Activated B cell treated with CpG ODN at 0.5 μM for 24 hours (primary cell): Measurements from ENCODE around the gene RAD1. TPM values are rescaled to one million over a fixed set of nuclear protein-coding genes. Genes with fewer than 3 reads are reported as not detected.

Experiments used
- ATAC-seq: fragments of 200-7000 bp; cut with Tn5 transposase; one replicate; pipeline ENCODE4 v1.10.0; 2021; ENCODE audit warnings: low read depth, mild to moderate bottlenecking, moderate library complexity
- CTCF ChIA-PET: fragments of 350-600 bp; sonication (Branson Sonifier 250); formaldehyde crosslinking; loops from one replicate; lab custom pipeline; 2021; ENCODE audit warnings: antibody characterized with exemption; lab: Charles Lee
- POLR2A ChIA-PET: fragments of 350-600 bp; sonication (Branson Sonifier 250); formaldehyde crosslinking; loops from one replicate; lab custom pipeline; 2021; ENCODE audit warnings: antibody characterized with exemption; lab: Charles Lee
- DNase-seq: peaks from one replicate; pipeline ENCODE4 v3.0.0; 2022
- H3K27ac Mint-ChIP-seq: one replicate; pipeline ENCODE4 v1.8.0; 2020; ENCODE audit warnings: mixed read lengths
- H3K27me3 Mint-ChIP-seq: one replicate; pipeline ENCODE4 v1.8.0; 2021; ENCODE audit warnings: mixed read lengths
- H3K36me3 Mint-ChIP-seq: one replicate; pipeline ENCODE4 v1.8.0; 2021; ENCODE audit warnings: low read depth, mixed read lengths
- H3K4me1 Mint-ChIP-seq: one replicate; pipeline ENCODE4 v1.8.0; 2021; ENCODE audit warnings: mixed read lengths
- H3K4me3 Mint-ChIP-seq: one replicate; pipeline ENCODE4 v1.8.0; 2020; ENCODE audit warnings: mild to moderate bottlenecking, mixed read lengths
- H3K9me3 Mint-ChIP-seq: one replicate; pipeline ENCODE4 v1.8.0; 2020; ENCODE audit warnings: mixed read lengths
- intact Hi-C: fragments of 100-400 bp; cut with micrococcal nuclease; formaldehyde crosslinking; loops from one replicate; pipeline ENCODE4 v1.15.1; 2024
- total RNA-seq: library from RNA; stranded (reverse); gene quantifications from 2 replicates; pipeline ENCODE4 v1.2.3, GENCODE V29; 2022
- TF ChIP-seq, protein P1 (sequence below): fragments of 200-600 bp; IDR thresholded peaks from one replicate; pipeline ENCODE4 v1.8.0; 2022; ENCODE audit warnings: antibody characterized with exemption, mild to moderate bottlenecking

The RAD1 gene, protein sequence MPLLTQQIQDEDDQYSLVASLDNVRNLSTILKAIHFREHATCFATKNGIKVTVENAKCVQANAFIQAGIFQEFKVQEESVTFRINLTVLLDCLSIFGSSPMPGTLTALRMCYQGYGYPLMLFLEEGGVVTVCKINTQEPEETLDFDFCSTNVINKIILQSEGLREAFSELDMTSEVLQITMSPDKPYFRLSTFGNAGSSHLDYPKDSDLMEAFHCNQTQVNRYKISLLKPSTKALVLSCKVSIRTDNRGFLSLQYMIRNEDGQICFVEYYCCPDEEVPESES
- total RNA-seq: 20.2 and 24.4 TPM in 2 replicates

DNA sequence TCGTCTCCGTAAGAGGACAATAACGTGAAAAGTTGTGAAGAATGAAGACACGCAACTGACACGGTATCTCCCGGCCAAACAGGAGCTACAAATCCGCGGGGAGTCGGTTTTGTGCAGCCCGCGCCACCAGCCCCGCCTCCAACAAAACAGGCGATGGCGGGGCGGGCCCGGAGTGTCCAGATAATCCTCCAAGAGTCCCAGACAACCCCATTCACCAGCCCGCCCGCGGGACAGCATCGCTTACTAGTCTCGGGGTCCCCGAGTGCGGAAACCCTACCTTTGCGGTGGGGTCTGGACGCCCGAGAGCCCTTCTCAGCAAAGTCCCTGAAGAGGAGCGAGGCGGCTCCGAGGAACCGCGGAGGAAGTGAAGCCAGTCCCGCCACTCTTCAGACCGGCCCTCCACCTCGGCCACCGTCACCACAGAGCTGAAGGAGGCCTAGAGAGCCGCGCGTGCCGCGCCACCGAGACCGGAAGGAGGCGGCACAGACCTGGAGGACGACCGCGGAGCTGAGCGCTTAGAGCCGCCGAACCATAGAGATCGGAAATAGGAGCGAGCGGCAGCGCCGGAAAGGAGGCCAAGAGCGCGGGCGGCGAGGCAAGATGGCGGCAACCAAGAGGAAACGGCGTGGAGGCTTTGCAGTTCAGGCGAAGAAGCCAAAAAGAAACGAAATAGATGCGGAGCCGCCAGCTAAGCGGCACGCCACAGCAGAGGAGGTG is at the start of gene RAD1, which contains the start of gene BRIX1:
TSS of gene RAD1 (minus strand) at position 366 of the 717 bp plus-strand sequence. CDS start 612 bp downstream, outside the sequence.
TSS of gene BRIX1 (plus strand) at position 573 of the 717 bp plus-strand sequence. CDS start at position 601, 28 bp downstream.
- peak within 1 kb of the TSS; percentile 57 for H3K4me3 Mint-ChIP-seq
- TF ChIP-seq, protein P1, sequence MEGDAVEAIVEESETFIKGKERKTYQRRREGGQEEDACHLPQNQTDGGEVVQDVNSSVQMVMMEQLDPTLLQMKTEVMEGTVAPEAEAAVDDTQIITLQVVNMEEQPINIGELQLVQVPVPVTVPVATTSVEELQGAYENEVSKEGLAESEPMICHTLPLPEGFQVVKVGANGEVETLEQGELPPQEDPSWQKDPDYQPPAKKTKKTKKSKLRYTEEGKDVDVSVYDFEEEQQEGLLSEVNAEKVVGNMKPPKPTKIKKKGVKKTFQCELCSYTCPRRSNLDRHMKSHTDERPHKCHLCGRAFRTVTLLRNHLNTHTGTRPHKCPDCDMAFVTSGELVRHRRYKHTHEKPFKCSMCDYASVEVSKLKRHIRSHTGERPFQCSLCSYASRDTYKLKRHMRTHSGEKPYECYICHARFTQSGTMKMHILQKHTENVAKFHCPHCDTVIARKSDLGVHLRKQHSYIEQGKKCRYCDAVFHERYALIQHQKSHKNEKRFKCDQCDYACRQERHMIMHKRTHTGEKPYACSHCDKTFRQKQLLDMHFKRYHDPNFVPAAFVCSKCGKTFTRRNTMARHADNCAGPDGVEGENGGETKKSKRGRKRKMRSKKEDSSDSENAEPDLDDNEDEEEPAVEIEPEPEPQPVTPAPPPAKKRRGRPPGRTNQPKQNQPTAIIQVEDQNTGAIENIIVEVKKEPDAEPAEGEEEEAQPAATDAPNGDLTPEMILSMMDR: no peak
- ATAC-seq (peak; percentile 98), DNase-seq (peak; percentile 92)
- no peaks in the 10 kb centered on the region for H3K9me3 Mint-ChIP-seq
- peaks cover 34% of the 10 kb centered on the region for H3K4me1 Mint-ChIP-seq
- no peak within 1 kb of the TSS for H3K27ac Mint-ChIP-seq
- H3K36me3 Mint-ChIP-seq: peaks cover 36% of the 10 kb centered on the region
- POLR2A ChIA-PET: interaction anchor here (0.8 to 4.0 kb wide), 10 partner anchors 9 to 1475 kb away, joined by 3 to 125 read pairs (median 7); partner anchors contain the start of genes AMACR, DNAJC21, LMBRD2 and NADK2
- CTCF ChIA-PET: interaction anchor here (0.7 to 2.9 kb wide), 4 partner anchors 14 to 1326 kb away, joined by 3 to 15 read pairs (median 4); partner anchors contain the start of genes DNAJC21 and NADK2
- intact Hi-C loops: loop anchor here (1.0 to 10.0 kb wide), 8 partner anchors 9 to 1327 kb away; partner anchors contain the start of genes DNAJC21, SKP2 and TTC23L
- H3K27me3 Mint-ChIP-seq: no peaks in the 10 kb centered on the region

DNA sequence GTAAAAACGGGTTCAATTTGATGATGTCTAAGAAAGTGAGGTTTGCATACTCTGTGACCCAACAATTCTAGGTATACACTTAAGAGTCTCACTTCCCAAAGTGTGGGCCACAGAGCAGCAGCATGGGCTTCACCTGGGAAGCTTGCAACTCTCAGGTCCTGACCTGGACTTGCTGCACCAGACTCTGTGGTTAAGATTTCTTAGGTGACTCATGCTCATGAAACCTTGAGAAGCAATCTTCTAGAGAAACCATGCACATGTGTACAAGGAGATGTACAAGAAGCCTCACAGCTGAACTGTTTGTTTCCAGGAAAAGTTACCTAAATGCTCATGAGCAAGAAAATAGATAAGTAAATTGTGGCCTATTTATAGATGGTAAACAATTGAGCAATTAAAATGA is 44.0 kb upstream of the RAD1 start:
- intact Hi-C loops: no loop called here
- Mint-ChIP-seq H3K9me3 (no peaks in the 10 kb centered on the region), H3K27ac (no peak overlapping the region), H3K27me3 (no peaks in the 10 kb centered on the region), H3K36me3 (peaks cover 19% of the 10 kb centered on the region), H3K4me3 (no peak overlapping the region), H3K4me1 (peaks cover 5% of the 10 kb centered on the region)
- TF ChIP-seq, protein P1: no peak
- ChIA-PET CTCF (interaction anchor here (0.6 to 0.9 kb wide), 2 partner anchors 18 to 44 kb away, joined by 3 read pairs; no protein-coding TSS in a partner anchor), POLR2A (no interaction called here)
- ATAC-seq (no peak), DNase-seq (no peak)

DNA sequence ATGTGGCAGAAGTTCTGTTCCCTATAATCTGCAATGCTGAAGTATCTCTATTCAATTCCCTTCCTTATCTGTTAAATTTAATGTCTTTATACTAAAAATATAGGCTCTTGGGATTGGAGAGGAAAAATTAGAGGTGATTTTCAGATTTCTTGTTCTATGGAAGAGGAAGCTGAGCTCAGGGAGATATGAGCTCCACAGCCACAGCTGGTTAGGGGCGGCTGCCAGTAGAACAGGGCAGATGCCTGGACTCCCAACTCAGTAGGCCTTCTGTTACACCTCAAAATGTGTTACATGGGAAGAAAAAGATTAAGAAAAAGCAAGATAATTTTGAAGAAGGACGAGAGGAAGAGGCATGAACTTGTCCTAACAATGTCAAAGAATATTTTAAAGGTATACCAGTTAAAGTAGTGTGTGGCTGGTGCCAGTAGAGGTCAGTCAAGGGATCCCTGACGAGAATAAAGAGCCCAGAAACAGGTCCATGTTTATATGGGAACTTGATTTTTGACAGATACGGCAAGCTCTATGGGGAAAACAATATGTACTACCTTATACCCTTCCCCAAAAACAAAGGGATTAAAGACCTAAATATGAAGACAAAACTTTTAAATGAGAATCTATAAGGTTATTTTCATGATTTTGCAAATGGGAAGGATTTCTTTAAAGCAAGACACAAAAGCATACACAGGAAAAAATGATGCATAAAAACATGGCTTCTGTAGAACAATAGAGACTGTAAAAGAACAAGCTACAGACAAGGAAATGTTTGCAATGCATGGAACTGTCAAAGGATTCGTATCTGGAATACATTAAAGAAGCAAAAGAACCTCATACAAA is 42.8 kb upstream of the RAD1 start:
- DNase-seq (no peak), ATAC-seq (no peak)
- Mint-ChIP-seq H3K27me3 (no peaks in the 10 kb centered on the region), H3K4me3 (no peak overlapping the region), H3K4me1 (peaks cover 5% of the 10 kb centered on the region), H3K9me3 (no peaks in the 10 kb centered on the region), H3K27ac (no peak overlapping the region), H3K36me3 (peaks cover 28% of the 10 kb centered on the region)
- intact Hi-C loops: loop anchor here (1.0 kb wide), 2 partner anchors 45 to 968 kb away; no protein-coding TSS in a partner anchor
- CTCF ChIA-PET: interaction anchor here (0.7 to 1.2 kb wide), 5 partner anchors 28 to 245 kb away, joined by 3 to 7 read pairs (median 3); no protein-coding TSS in a partner anchor
- POLR2A ChIA-PET: no interaction called here
- TF ChIP-seq, protein P1: no peak

DNA sequence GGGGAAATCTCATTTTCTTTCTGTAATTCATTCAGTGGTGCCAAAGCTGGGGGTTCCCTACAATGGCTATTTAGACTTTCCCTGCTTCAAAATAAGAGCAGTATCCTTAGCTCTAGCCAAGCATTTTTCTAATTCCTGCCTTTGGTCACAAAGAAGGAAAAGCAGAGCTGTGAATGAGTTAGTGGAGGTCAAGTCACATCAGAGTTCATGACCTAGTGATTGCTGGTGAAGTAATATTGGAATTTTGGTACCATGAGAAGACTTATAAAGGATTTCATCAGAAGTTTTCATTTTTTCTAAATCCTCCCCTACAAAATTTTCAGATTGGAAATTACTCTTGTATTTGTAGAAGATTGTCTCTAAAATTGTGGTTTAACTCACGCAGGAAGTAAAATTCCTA is 42.0 kb upstream of the RAD1 start:
- peaks cover 35% of the 10 kb centered on the region for H3K36me3 Mint-ChIP-seq
- H3K4me1 Mint-ChIP-seq: peaks cover 5% of the 10 kb centered on the region
- no peak for DNase-seq
- intact Hi-C loops: no loop called here
- ChIA-PET CTCF (interaction anchor here (0.8 to 1.2 kb wide), 3 partner anchors 27 to 46 kb away, joined by 3 to 7 read pairs (median 3); no protein-coding TSS in a partner anchor), POLR2A (no interaction called here)
- TF ChIP-seq, protein P1: no peak
- H3K27me3 Mint-ChIP-seq: no peaks in the 10 kb centered on the region
- H3K4me3 Mint-ChIP-seq: no peak overlapping the region
- no peak for ATAC-seq
- no peaks in the 10 kb centered on the region for H3K9me3 Mint-ChIP-seq
- no peak overlapping the region for H3K27ac Mint-ChIP-seq
